Measurements from ENCODE around the gene RAB33B.
"Not testable (repeated sequence)": the region's sequence is repeated elsewhere in the genome, so short reads cannot be mapped to it uniquely, and the experiment has no call there.

The RAB33B gene

GRCh38 chr4:139436122-139436521 lies 17.8 kb upstream of the RAB33B start:
- ChIA-PET CTCF (interaction anchor here (0.7 kb wide), 1 partner anchor 172 kb away, joined by 4 read pairs; no protein-coding TSS in a partner anchor), POLR2A (no interaction called here)
- TF ChIP-seq L3MBTL2 (conservative IDR thresholded peaks at IDR 0.05) (no peak), FOXK2 (IDR thresholded peaks at IDR 0.05) (no peak), PKNOX1 (IDR thresholded peaks at IDR 0.05) (no peak), HDGF (IDR thresholded peaks at IDR 0.05; ENCODE audit: borderline replicate concordance) (no peak), FOXM1 (IDR thresholded peaks at IDR 0.05; ENCODE audit: borderline replicate concordance) (no peak), SP1 (IDR thresholded peaks at IDR 0.05) (no peak), TARDBP (IDR thresholded peaks at IDR 0.05) (no peak)
- no peak for DNase-seq (ENCODE audit: extremely low spot score)

- ChIA-PET CTCF (no interaction called here), POLR2A (interaction anchor here (2.4 kb wide), 1 partner anchor 15 kb away, joined by 6 read pairs; the partner anchor contains the start of gene RAB33B)
- DNase-seq (ENCODE audit: extremely low spot score) = no peak
These were observed 15.8 kb upstream of the RAB33B start for GRCh38 chr4:139438141-139438540.

GRCh38 chr4:139441029-139441428 lies 12.9 kb upstream of the RAB33B start:
- ChIA-PET POLR2A (no interaction called here), CTCF (interaction anchor here (0.6 kb wide), 1 partner anchor 14 kb away, joined by 3 read pairs; no protein-coding TSS in a partner anchor)
- no peak for TF ChIP-seq ELF4 (IDR thresholded peaks at IDR 0.05)
- no peak for DNase-seq (ENCODE audit: extremely low spot score)

More at GRCh38 chr4:139438141-139438540, 15.8 kb upstream of the RAB33B start:
- no peak for TF ChIP-seq ZNF384 (IDR thresholded peaks at IDR 0.05)
- TF ChIP-seq FOXM1 (IDR thresholded peaks at IDR 0.05; ENCODE audit: borderline replicate concordance) = no peak
- no peak for TF ChIP-seq PKNOX1 (IDR thresholded peaks at IDR 0.05)
- TF ChIP-seq ARNT (IDR thresholded peaks at IDR 0.05) = no peak
- no peak for TF ChIP-seq CTBP1 (IDR thresholded peaks at IDR 0.05; ENCODE audit: borderline replicate concordance)
- TF ChIP-seq SUZ12 (IDR thresholded peaks at IDR 0.05) = no peak
- no peak for TF ChIP-seq HDGF (IDR thresholded peaks at IDR 0.05; ENCODE audit: borderline replicate concordance)
- no peak for TF ChIP-seq FOXK2 (IDR thresholded peaks at IDR 0.05)
- no peak for TF ChIP-seq FOXA1 (IDR thresholded peaks at IDR 0.05)
- no peak for TF ChIP-seq L3MBTL2 (conservative IDR thresholded peaks at IDR 0.05)
- TF ChIP-seq NFRKB (IDR thresholded peaks at IDR 0.05) = no peak
- no peak for TF ChIP-seq TARDBP (IDR thresholded peaks at IDR 0.05)
- no peak for TF ChIP-seq SP1 (IDR thresholded peaks at IDR 0.05)
- TF ChIP-seq BHLHE40 (IDR thresholded peaks at IDR 0.05; ENCODE audit: borderline replicate concordance) = no peak
- no peak for TF ChIP-seq LEF1 (IDR thresholded peaks at IDR 0.05; ENCODE audit: borderline replicate concordance)
- no peak for TF ChIP-seq ELF4 (IDR thresholded peaks at IDR 0.05)

DNA sequence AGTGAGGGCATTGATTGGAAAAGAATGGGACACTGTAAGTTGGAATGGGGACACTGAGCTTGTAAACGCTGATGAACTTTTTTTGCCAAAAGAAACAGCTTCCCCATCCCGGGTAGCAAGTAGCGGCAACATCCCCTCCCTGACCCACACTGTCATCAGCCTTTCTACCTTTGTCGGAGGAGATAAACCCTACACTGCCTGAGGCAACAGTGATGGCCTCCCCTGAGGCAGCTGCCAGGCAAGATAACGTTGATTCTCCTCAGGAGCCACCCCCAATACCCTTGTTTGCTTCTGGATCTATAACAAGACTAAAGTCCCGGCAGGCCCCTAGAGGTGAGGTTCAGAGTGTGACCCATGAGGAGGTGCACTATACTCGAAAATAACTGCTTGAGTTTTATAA lies 10.3 kb upstream of the RAB33B start:
- TF ChIP-seq LEF1 (IDR thresholded peaks at IDR 0.05; ENCODE audit: borderline replicate concordance) (no peak), FOXA1 (IDR thresholded peaks at IDR 0.05) (no peak), ELF4 (IDR thresholded peaks at IDR 0.05) (no peak), TARDBP (IDR thresholded peaks at IDR 0.05) (no peak), ARNT (IDR thresholded peaks at IDR 0.05) (no peak)
- no peak for DNase-seq (ENCODE audit: extremely low spot score)
- CTCF ChIA-PET = no interaction called here
- POLR2A ChIA-PET = interaction anchor here (2.5 kb wide), 1 partner anchor 10 kb away, joined by 16 read pairs; no protein-coding TSS in a partner anchor

DNA sequence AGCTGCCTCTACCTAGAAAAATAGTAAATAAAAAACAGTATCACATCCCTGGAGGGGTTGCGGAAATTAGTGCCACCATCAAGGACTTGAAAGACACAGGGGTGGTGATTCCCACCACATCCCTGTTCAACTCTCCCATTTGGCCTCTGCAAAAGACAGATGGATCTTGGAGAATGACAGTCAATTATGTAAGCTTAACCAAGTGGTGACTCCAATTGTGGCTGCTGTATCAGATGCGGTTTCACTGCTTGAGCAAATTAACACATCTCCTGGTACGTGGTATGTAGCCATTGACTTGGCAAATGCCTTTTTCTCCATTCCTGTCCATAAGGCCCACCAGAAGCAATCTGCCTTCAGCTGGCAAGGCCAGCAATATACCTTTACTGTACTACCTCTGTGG lies 9.0 kb upstream of the RAB33B start:
- POLR2A ChIA-PET = interaction anchor here (1.0 to 2.5 kb wide), 2 partner anchors 8 to 11 kb away, joined by 3 to 16 read pairs; no protein-coding TSS in a partner anchor
- DNase-seq (ENCODE audit: extremely low spot score); CTCF ChIA-PET: not testable (repeated sequence)

- CTCF ChIA-PET; POLR2A ChIA-PET; DNase-seq (ENCODE audit: extremely low spot score): not testable (repeated sequence)
These were observed 6.8 kb upstream of the RAB33B start for GRCh38 chr4:139447078-139447477.

DNA sequence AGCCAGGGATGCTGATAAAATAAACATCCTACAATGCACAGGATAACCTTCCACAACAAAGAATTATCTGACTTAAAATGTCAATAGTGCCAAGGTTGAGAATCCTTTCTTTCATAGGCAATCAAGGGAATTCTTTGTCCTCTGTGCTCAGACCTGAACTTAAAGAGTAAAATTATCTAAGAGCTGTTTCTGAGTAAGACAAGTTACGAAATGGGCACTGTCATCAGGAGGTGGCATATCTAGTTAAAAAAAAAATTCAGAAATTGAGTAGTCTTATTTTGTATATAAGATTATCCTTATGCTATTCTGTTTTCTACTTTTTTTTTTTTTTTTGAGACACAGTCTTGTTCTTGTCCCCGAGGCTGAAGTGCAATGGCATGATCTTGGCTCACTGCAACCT lies 3.3 kb upstream of the RAB33B start:
- TF ChIP-seq SP1 (IDR thresholded peaks at IDR 0.05) (no peak), BHLHE40 (IDR thresholded peaks at IDR 0.05; ENCODE audit: borderline replicate concordance) (no peak), FOXM1 (IDR thresholded peaks at IDR 0.05; ENCODE audit: borderline replicate concordance) (no peak), LEF1 (IDR thresholded peaks at IDR 0.05; ENCODE audit: borderline replicate concordance) (no peak), SUZ12 (IDR thresholded peaks at IDR 0.05) (no peak), PKNOX1 (IDR thresholded peaks at IDR 0.05) (no peak), L3MBTL2 (conservative IDR thresholded peaks at IDR 0.05) (no peak), FOXK2 (IDR thresholded peaks at IDR 0.05) (no peak)
- ChIA-PET CTCF (no interaction called here), POLR2A (no interaction called here)
- no peak for DNase-seq (ENCODE audit: extremely low spot score)

GRCh38 chr4:139451997-139452396 lies 1.9 kb upstream of the RAB33B start:
- CTCF ChIA-PET = interaction anchor here (0.7 to 1.6 kb wide), 3 partner anchors 41 to 214 kb away, joined by 3 read pairs; partner anchors contain the start of gene MGST2
- no peak for DNase-seq (ENCODE audit: extremely low spot score)
- POLR2A ChIA-PET = interaction anchor here (2.6 to 4.4 kb wide), 2 partner anchors 25 to 104 kb away, joined by 9 to 27 read pairs; partner anchors contain the start of gene SETD7
- TF ChIP-seq ELF4 (IDR thresholded peaks at IDR 0.05) (no peak), TARDBP (IDR thresholded peaks at IDR 0.05) (no peak), FOXM1 (IDR thresholded peaks at IDR 0.05; ENCODE audit: borderline replicate concordance) (no peak), ARNT (IDR thresholded peaks at IDR 0.05) (no peak), L3MBTL2 (conservative IDR thresholded peaks at IDR 0.05) (no peak), ZNF384 (IDR thresholded peaks at IDR 0.05) (no peak), FOXK2 (IDR thresholded peaks at IDR 0.05) (no peak)

Measured in HEK293T (cell line).